ENCODE measurements around the gene RTP5.
"Not testable (repeated sequence)": the region's sequence is repeated elsewhere in the genome, so short reads cannot be mapped to it uniquely, and the experiment has no call there.

RTP5 gene

GRCh38 chr2:241870611-241871537, 1.3 kb downstream of the RTP5 start:
- DNase-seq (ENCODE audit: low read depth in 3 of 3) = no peak

GRCh38 chr2:241871538-241872312, 2.2 kb downstream of the RTP5 start:
- no peak for DNase-seq (ENCODE audit: low read depth in 3 of 3)

GRCh38 chr2:241872313-241872642, 2.7 kb downstream of the RTP5 start:
- DNase-seq (ENCODE audit: low read depth in 3 of 3) = no peak

- no peak for DNase-seq (ENCODE audit: low read depth in 3 of 3)
These were observed 3.7 kb downstream of the RTP5 start for GRCh38 chr2:241873081-241873802.

GRCh38 chr2:241873803-241874110, 4.2 kb downstream of the RTP5 start:
- no peak for DNase-seq (ENCODE audit: low read depth in 3 of 3)

- no peak for DNase-seq (ENCODE audit: low read depth in 3 of 3)
These were observed 4.9 kb downstream of the RTP5 start for GRCh38 chr2:241874277-241874925.

GRCh38 chr2:241875754-241876527, 6.4 kb downstream of the RTP5 start:
- DNase-seq (ENCODE audit: low read depth in 3 of 3) = not testable (repeated sequence)

GRCh38 chr2:241876528-241877196, 7.1 kb downstream of the RTP5 start:
- no peak for DNase-seq (ENCODE audit: low read depth in 3 of 3)

- no peak for DNase-seq (ENCODE audit: low read depth in 3 of 3)
These were observed 7.7 kb downstream of the RTP5 start for GRCh38 chr2:241877197-241877685.

- peak; percentile 48 to 61 (median 58) for DNase-seq (ENCODE audit: low read depth in 3 of 3)
These were observed 8.8 kb downstream of the RTP5 start for GRCh38 chr2:241877989-241878970.

GRCh38 chr2:241879326-241879725, 9.8 kb downstream of the RTP5 start:
- no peak for DNase-seq (ENCODE audit: low read depth in 3 of 3)

- no peak for DNase-seq (ENCODE audit: low read depth in 3 of 3)
These were observed 11.0 kb downstream of the RTP5 start for GRCh38 chr2:241880311-241881073.

- peak; percentile 48 to 58 (median 54) for DNase-seq (ENCODE audit: low read depth in 3 of 3)
These were observed 12.6 kb downstream of the RTP5 start for GRCh38 chr2:241882091-241882625.

GRCh38 chr2:241884951-241885290, 15.4 kb downstream of the RTP5 start:
- no peak for DNase-seq (ENCODE audit: low read depth in 3 of 3)

- DNase-seq (ENCODE audit: low read depth in 3 of 3) = no peak
These were observed 15.9 kb downstream of the RTP5 start for GRCh38 chr2:241885291-241885945.

- no peak for DNase-seq (ENCODE audit: low read depth in 3 of 3)
These were observed 16.6 kb downstream of the RTP5 start for GRCh38 chr2:241885946-241886643.

- DNase-seq (ENCODE audit: low read depth in 3 of 3) = no peak
These were observed 17.4 kb downstream of the RTP5 start for GRCh38 chr2:241886840-241887447.
